Upper lobe of left lung (tissue), 6 donors: ENCODE data around the gene AGBL4. TPM values are rescaled to one million over a fixed set of nuclear protein-coding genes. Genes with fewer than 3 reads are reported as not detected.

ENCODE experiments used
- ATAC-seq, 2 donors: fragments of 200-7000 bp; cut with Tn5 transposase; one replicate each; pipeline ENCODE4 v1.9.1; 2022; ENCODE audit warnings: mild to moderate bottlenecking in 2 of 2, moderate library complexity in 2 of 2; ENCODE audit not compliant: low FRiP score in 2 of 2
- DNase-seq, 2 donors: peaks; one replicate each; pipeline ENCODE4 v3.0.0-alpha.2; 2019 to 2020
- H3K27ac ChIP-seq, 4 donors: fragments of 200-600 bp; sonication (generic); one replicate each; pipeline ENCODE4 v1.5.1; 2016 to 2019
- H3K27me3 ChIP-seq, 4 donors: fragments of 200-600 bp; sonication (generic); one replicate each; pipeline ENCODE4 v1.5.1; 2017 to 2019
- H3K36me3 ChIP-seq, 4 donors: fragments of 200-600 bp; sonication (generic); one replicate each; pipeline ENCODE4 v1.5.1; 2016 to 2019
- H3K4me1 ChIP-seq, 4 donors: fragments of 200-600 bp; sonication (generic); one replicate each; pipeline ENCODE4 v1.5.1; 2018 to 2019
- H3K4me3 ChIP-seq, 4 donors: fragments of 200-600 bp; sonication (generic); one replicate each; pipeline ENCODE4 v1.5.1; 2017 to 2019; ENCODE audit warnings: mild to moderate bottlenecking in 2 of 4, moderate library complexity in 1 of 4
- H3K9me3 ChIP-seq, 4 donors: fragments of 200-600 bp; sonication (generic); one replicate each; pipeline ENCODE4 v1.5.1; 2018 to 2019
- CTCF ChIP-seq, 6 experiments: fragments of 450-650 bp in 4 of 6; fragments of 200-600 bp in 2 of 6; sonication (generic) in 2 of 6; IDR thresholded peaks; one replicate each; pipeline ENCODE4 v1.5.1; 2016 to 2019; ENCODE audit warnings: antibody characterized with exemption in 6 of 6
- EP300 ChIP-seq, 4 donors: sonication (generic); formaldehyde crosslinking; IDR thresholded peaks; one replicate each; pipeline ENCODE4 v1.5.1; 2017; ENCODE audit warnings: antibody characterized with exemption in 4 of 4, control low read depth in 2 of 4
- POLR2A ChIP-seq, 4 donors: fragments of 450-650 bp; IDR thresholded peaks; one replicate each; pipeline ENCODE4 v1.5.1; 2016 to 2017; ENCODE audit warnings: antibody characterized with exemption in 4 of 4, mild to moderate bottlenecking in 2 of 4
- POLR2AphosphoS5 ChIP-seq, 2 donors: sonication (generic); formaldehyde crosslinking; IDR thresholded peaks; one replicate each; pipeline ENCODE4 v1.5.1; 2017; ENCODE audit warnings: antibody characterized with exemption in 2 of 2
- WGBS, 2 donors: methylation state at CpG; one replicate each; pipeline ENCODE4 v1.1.5; 2017 to 2018; 5-methylcytosine and 5-hydroxymethylcytosine counted together
- total RNA-seq, 6 donors: library from RNA; depleted of rRNA in 4 of 6; stranded (reverse); fragments of >200 nt in 4 of 6; gene quantifications; one replicate each; pipeline versions ENCODE4 v1.1.0 to v1.2.1, GENCODE V29; 2016 to 2021
- donor health status: DM: no; HTN: no; CAD: no; lungs with moderate emphysema.
- donor health status: DM: no; HTN: yes; CAD: no; lungs with severe emphysema.

AGBL4 gene
- total RNA-seq, 6 donors from 2014 or later, result 0.57 to 10.5 (median 1.5) TPM

- Histone ChIP-seq H3K4me1 (no peaks in the 10 kb centered on the region), H3K9me3 (no peaks in the 10 kb centered on the region), H3K27ac (no peak overlapping the region), H3K36me3 (no peaks in the 10 kb centered on the region), H3K4me3 (no peak overlapping the region), H3K27me3 (no peaks in the 10 kb centered on the region)
- 35% methylated on average over 1 of the region's 1 CpG; no CpG with 5 or more reads in 1 of the 2 donors for WGBS, 2 donors
- DNase-seq (no peak), ATAC-seq (no peak)
- no peak for TF ChIP-seq CTCF (IDR thresholded peaks at IDR 0.05)
- TF ChIP-seq POLR2AphosphoS5 (IDR thresholded peaks at IDR 0.05), result no peak
- TF ChIP-seq EP300 (IDR thresholded peaks at IDR 0.05), result no peak
- no peak for TF ChIP-seq POLR2A (IDR thresholded peaks at IDR 0.05)
Measured at GRCh38 chr1:48793863-48794262, 1229.9 kb downstream of the AGBL4 start.

GRCh38 chr1:48792961-48793360 lies 1230.8 kb downstream of the AGBL4 start:
- no peak for TF ChIP-seq CTCF (IDR thresholded peaks at IDR 0.05)
- TF ChIP-seq EP300 (IDR thresholded peaks at IDR 0.05), result no peak
- no peak for TF ChIP-seq POLR2A (IDR thresholded peaks at IDR 0.05)
- no peak for TF ChIP-seq POLR2AphosphoS5 (IDR thresholded peaks at IDR 0.05)
- no peak overlapping the region for H3K27ac ChIP-seq
- no peaks in the 10 kb centered on the region for H3K36me3 ChIP-seq
- no peaks in the 10 kb centered on the region for H3K9me3 ChIP-seq
- no peaks in the 10 kb centered on the region for H3K4me1 ChIP-seq
- H3K4me3 ChIP-seq, result no peak overlapping the region
- DNase-seq (no peak), ATAC-seq (no peak)
- H3K27me3 ChIP-seq, result no peaks in the 10 kb centered on the region
- WGBS, 2 donors, result 56 to 65% methylated on average over 1 of the region's 1 CpG

DNA sequence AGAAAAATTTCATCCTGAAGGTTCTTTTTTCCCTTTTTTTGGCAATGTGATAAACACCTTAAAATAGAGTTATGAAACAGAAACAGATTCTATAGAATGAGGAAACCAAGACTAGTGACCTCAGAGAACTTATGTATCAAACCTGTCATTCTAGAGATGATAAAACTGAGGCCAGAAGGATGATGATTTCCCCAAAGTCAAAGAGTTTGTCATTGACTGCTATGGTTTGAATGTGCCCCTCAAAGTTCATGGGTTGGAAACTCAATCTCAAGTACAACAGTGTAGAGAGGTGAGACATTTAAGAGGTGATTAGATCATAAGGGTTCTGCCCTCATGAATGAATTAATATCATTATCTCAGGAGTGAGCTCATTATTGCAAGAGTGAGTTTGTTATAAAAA lies 1233.4 kb downstream of the AGBL4 start:
- no peak overlapping the region for H3K27ac ChIP-seq
- no peaks in the 10 kb centered on the region for H3K9me3 ChIP-seq
- H3K4me3 ChIP-seq, result no peak overlapping the region
- no peaks in the 10 kb centered on the region for H3K36me3 ChIP-seq
- no peaks in the 10 kb centered on the region for H3K27me3 ChIP-seq
- TF ChIP-seq CTCF (IDR thresholded peaks at IDR 0.05) (no peak), EP300 (IDR thresholded peaks at IDR 0.05) (no peak), POLR2A (IDR thresholded peaks at IDR 0.05) (no peak), POLR2AphosphoS5 (IDR thresholded peaks at IDR 0.05) (no peak)
- no peak for DNase-seq
- no peak for ATAC-seq
- H3K4me1 ChIP-seq, result no peaks in the 10 kb centered on the region

GRCh38 chr1:48789903-48790302 lies 1233.9 kb downstream of the AGBL4 start:
- Histone ChIP-seq H3K27ac (no peak overlapping the region), H3K36me3 (no peaks in the 10 kb centered on the region), H3K9me3 (no peaks in the 10 kb centered on the region), H3K4me3 (no peak overlapping the region), H3K4me1 (no peaks in the 10 kb centered on the region), H3K27me3 (no peaks in the 10 kb centered on the region)
- ATAC-seq, result no peak
- TF ChIP-seq CTCF (IDR thresholded peaks at IDR 0.05) (no peak), POLR2AphosphoS5 (IDR thresholded peaks at IDR 0.05) (no peak), EP300 (IDR thresholded peaks at IDR 0.05) (no peak), POLR2A (IDR thresholded peaks at IDR 0.05) (no peak)
- no peak for DNase-seq
- 62 to 63% methylated on average over 4 of the region's 4 CpGs for WGBS, 2 donors

GRCh38 chr1:48785869-48786268 lies 1237.9 kb downstream of the AGBL4 start:
- Histone ChIP-seq H3K27me3 (no peaks in the 10 kb centered on the region), H3K9me3 (no peaks in the 10 kb centered on the region), H3K27ac (no peak overlapping the region), H3K4me1 (no peaks in the 10 kb centered on the region), H3K4me3 (no peak overlapping the region), H3K36me3 (no peaks in the 10 kb centered on the region)
- DNase-seq, result no peak
- 79 to 80% methylated on average over 1 of the region's 1 CpG for WGBS, 2 donors
- no peak for ATAC-seq
- TF ChIP-seq EP300 (IDR thresholded peaks at IDR 0.05) (no peak), POLR2AphosphoS5 (IDR thresholded peaks at IDR 0.05) (no peak), CTCF (IDR thresholded peaks at IDR 0.05) (no peak), POLR2A (IDR thresholded peaks at IDR 0.05) (no peak)
